DMS53 treated with DMSO at 0.1 percent for 48 hours (cell line): Measurements from ENCODE around the gene CLTCL1.
A peak's percentile ranks its signal among the peaks of the same experiment; 100 is the strongest.
"Not testable (repeated sequence)": the region's sequence is repeated elsewhere in the genome, so short reads cannot be mapped to it uniquely, and the experiment has no call there.

ENCODE experiments used
- DNase-seq: peaks from one replicate; lab custom pipeline; 2025; ENCODE audit not compliant: unreplicated experiment; lab: John Stamatoyannopoulos, UW

The CLTCL1 gene

DNA sequence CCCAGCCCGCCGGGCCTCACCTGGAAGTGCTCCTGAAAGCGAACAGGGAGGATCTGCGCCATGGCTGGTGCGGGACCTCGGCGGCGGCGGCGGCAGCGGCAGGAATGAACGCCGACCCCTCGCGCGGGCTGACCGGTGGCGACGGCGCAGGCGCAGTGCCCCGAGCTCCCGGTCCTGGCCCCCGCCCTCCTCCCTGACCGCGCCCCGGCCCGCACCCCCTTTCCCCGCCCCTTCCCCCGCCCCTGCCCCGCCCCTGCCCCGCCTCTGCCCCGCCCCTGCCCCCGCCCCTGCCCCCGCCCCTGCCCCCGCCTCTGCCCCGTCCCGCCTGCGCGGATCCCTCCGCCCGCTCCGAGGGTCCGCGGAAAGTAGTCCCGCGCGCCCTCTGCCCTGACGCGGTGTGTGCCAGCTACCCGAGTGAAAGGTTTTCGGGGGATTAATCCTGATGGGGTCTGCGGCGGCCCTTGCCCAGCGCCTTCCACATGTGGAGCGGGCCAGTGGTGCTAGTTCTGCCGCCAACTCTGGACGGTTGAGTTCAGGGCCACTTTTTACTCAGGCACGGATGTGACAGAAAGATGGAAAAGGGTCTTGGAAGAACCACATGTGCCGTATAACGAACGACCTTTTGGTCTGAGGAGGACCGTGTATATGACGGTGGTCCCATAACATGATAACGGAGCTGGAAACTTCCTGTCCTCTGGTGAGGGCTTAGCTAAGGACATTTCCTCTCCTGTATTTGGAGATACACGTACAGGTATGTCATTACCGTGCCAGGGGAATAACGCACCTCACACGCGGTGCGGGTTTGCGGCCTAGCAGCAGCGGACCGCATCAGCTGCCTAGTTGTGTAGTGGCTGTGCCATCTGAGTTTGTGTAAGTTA, at the start of gene CLTCL1:
CLTCL1 (minus strand) TSS at position 140 of the 878 bp plus-strand sequence; CDS start at position 62, 78 bp downstream.
- DNase-seq = no peak

DNA sequence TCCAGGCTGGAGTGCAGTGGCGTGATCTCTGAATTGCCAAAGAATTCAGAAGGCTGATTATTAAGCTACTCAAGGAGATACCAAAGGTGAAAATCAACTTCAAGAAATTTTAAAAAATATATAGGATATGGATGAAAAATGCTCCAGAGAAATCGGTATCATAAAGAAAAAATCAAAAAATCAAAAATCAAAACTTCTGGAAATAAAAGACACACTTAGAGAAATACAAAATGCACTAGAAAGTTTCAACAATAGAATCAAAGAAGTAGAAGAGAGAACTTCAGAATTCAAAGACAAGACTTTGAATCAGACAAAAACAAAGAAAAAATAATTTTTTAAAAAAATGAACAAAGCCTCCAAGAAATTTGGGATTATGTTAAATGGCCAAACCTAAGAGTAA, 45.6 kb upstream of the CLTCL1 start:
- DNase-seq = no peak

DNA sequence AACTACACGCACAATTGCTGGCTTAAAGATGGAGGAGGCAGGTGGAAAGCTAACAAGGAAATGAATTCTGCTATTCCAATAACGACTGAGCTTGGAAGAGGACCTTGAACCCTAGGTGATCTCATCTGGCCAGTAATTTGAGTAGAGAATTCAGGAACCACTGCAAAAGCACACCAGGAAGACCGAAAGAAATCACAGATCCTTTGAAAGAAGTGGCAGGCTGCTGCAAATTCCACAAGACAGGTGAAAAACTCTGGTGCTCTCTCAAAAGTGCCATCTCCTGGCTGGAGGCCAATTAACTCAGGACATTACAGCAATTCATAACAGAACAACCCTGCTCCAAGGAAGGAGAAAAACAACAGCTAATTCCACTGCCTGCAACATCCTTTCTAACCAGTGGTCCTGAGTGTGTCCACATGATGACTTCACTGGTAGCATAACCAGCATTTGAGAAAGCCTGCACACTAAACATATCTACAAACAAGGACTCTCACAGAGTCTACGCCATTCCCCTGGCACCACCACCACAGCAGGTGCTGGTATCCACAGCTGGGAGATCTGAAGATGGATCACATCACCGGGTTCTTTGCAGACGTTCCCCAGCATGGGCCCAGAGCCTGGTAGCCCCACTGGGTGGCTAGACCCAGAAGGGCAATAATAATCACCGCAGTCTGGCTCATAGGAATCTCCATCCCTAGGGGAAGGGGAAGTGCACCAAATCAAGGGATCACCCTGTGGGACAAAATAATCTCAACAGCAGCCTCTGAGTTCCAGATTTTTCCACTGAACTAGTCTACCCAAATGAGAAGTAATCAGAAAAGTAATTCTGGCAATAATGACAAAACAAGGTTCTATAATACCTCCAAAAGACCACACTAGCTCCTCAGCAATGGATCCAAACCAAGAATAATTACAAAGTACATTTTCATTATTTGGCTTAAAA, 44.9 kb upstream of the CLTCL1 start:
- DNase-seq = peak; percentile 9

DNA sequence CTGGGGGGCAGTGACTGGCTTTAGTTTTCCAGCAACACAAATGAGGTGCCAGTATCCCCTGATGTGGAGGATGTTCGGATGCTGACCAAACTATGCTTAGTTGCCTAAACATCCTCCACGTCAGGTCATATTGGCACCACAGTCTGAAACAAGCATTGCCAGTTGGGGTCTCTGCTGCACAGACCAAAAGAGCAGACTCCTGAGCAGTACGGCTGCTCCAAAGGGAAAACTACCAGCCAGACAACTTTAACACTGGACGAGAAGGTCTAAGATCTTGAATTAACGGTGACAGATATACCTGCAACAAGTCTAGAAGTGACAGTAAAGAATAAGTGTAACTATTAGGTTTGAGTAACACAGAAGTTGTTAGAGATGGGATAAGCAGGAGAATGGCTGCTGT, 40.5 kb upstream of the CLTCL1 start:
- no peak for DNase-seq

DNA sequence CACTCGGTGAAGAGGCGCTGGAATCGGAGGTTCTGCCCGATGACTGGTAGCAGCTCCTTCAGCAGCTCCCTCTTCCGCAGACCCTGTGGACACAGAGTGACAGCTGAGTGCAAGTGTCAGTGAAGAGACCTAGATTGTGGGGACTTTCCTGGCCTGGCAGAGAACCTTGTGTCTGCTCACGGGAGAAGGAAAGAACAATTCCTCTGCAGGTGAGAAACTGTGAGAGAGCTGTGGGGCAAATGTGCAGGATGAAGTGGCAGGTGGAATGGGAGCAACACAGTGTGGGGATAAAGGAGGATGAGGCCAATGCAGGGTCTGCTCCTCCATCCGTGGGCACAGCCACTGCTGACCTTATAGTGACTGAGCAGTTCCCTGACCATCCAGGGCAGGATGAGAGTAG, 40.0 kb upstream of the CLTCL1 start:
- DNase-seq = no peak

DNA sequence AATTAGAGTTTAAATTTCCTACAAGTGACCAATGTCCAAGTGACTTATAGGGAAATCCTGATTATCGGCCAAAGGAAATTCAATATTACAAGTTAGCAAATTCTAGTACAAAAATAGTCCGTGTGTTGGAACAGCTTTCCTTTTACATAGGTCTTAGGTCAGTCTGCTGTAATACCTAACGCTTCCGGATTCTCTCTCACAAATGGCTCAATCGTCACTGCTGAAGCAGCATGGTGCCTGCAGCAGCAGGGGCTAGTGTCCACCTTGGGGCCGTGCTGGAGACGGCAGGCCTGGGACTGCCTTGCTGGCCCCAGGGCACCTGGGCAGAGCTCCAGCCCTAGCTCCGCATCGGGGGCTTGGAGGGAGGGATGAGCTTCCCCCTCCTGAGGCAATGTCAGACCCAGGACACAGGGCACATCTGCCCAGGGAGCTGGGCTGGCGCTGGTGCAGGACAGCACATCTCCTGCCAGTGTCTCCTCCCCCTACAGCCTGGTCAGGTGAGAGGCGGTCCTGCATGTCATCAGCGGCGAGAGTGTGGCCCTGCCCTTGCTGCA, 39.4 kb upstream of the CLTCL1 start:
- DNase-seq = no peak

DNA sequence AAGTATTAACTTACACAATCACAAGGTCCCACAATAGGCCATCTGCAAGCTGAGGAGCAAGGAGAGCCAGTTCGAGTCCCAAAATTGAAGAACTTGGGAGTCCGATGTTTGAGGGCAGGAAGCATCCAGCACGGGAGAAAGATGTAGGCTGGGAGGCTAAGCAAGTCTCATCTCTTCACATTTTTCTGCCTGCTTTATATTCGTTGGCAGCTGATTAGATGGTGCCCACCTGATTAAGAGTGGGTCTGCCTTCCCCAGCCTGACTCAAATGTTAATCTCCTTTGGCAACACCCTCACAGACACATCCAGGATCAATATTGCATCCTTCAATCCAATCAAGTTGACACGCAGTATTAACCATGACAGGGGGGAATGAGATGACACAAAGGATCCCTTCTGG, 38.7 kb upstream of the CLTCL1 start:
- not testable (repeated sequence) for DNase-seq

DNA sequence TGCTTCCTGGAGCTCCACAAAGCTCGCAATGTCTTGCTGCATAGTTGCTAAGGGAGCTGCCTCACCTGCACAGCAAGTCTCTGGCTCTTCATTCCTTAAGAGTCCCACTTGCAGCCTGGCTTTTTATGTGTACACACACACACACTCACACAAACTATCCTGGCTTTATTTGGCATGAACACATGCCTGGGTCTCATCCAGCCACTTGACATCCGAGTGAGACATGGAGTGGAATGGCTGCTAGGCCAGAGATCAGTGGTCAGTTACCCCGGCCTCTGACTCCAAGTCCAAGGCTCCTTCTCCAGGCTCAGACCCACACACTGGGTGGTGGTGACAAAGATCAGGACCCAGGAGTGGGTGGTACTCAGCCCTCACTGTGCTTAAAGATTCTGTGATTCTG, 37.9 kb upstream of the CLTCL1 start:
- no peak for DNase-seq

DNA sequence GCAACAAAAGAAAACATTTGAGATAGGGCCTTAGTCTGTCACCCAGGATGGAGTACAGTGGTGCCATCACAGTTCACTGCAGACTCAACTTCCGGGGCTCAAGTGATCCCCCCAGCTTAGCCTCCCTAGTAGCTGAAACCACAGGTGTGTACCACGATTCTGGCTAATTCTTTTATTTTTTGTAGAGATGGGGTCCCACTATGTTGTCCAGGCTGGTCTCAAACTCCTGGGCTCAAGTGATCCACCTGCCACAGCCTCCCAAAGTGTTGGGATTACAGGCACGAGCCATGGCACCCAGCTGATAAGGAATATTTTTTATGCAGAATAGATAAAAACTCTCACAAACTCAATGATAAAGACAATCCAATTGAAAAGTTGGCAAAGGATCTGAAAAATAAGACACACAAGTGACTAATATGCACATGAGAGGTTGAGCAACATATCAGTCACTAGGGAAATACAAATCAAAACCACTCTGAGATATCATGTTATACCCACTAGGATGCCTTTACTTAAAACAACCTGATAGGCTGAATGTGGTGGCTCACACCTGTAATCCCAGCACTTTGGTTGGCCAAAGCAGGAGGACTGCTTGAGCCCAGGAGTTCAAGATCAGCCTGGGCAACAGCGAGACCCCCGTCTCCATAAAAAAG, 33.9 kb upstream of the CLTCL1 start:
- no peak for DNase-seq

DNA sequence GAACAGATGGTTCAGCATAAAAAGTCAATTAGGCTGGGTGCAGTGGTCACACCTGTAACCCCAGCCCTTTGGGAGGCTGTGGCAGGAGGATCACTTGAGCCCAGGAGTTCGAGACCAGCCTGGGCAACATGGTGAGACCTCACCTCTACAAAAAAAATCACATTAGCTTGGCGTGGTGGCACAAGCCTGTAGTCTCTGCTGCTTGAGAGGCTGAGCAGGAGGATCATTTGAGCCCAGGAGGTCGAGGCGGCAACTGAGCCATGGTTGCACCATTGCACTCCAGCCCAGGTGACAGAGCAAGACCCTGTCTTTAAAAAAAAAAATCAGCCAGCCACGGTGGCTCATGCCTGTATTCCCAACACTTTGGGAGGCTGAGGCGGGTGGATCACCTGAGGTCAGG, 31.9 kb upstream of the CLTCL1 start:
- not testable (repeated sequence) for DNase-seq

DNA sequence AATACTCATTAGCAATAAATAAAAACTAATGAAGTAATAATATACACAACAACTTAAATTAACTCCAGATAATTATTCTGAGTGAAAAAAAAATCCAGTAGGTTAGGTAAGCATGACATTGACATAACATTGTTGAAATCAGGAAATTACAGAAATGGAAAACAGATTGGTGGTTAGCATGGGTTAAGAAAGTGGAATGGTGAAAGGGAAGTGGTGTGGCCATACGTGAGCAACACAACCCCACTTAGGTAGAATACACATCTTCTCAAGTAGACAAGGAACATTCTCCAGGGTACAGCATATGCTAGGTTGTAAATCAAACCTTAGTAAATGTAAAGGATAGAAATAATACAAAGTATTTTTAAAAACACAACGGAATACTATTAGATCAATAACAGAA, 30.2 kb upstream of the CLTCL1 start:
- no peak for DNase-seq

DNA sequence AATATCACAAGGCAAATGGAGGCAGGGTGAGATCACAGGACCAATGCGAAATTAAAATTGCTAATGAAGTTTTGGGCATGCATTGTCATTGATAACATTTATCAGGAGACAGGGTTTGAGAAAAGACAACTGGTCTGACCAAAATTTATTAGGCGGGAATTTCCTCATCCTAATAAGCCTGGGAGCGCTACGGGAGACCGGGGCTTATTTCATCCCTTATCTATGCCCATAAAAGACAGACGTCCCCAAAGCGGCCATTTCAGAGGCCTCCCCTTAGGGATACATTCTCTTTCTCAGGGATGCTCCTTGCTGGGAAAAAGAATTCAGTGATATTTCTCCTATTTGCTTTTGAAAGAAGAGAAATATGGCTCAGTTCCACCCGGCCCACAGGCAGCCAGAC, 28.6 kb upstream of the CLTCL1 start:
- DNase-seq = not testable (repeated sequence)

DNA sequence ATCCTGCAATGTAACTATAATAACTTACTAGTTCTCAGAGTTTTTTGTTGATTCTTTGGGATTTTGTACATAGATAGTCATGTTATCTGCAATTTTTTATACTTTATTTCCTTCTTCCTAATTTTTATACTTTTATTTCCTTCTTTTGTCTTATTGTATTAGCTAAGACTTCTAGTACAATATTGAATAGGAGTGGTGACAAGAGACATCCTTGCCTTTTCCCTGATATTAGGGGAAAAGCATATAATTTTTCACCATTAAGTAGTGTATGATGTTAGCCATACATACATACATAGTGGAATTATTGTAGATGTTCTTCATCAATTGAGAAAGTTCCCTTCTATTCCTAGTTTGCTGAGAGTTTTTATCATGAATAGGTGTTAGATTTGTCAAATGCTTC, 27.8 kb upstream of the CLTCL1 start:
- no peak for DNase-seq

DNA sequence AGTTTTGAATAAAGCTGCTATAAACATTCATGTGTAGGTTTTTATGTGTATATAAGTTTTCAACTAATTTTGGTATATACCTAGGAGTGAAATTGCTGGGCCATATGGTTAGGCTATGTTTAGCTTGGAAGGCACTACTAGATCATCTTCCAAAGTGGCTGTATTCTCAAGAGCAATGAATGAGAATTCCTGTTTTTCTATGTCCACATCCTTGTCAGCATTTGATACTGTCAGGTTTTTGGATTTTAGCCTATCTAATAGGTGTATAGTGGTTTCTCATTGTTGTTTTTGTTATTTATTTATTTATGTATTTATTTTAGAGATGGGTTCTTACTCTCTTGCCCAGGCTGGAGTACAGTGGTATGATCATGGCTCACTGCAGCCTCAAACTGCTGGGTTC, 26.3 kb upstream of the CLTCL1 start:
- DNase-seq = no peak

DNA sequence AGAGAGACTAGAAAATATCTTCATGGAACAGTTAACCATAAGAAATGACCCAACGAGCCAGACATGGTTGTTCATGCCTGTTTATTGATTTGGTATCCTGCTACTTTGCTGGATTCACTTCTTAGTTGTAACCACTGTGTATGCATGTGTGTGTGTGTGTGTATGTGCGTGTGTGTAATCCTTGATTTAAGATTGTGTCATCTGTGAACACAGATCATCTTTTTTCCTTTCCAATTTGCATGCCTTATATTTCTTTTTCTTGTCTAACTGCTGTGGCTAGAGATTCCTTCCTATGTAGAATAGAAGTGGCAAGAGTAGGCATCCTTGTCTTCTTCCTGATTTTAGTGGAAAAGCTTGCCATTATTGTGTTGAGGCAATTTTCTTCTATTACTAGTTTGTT, 16.4 kb upstream of the CLTCL1 start:
- DNase-seq = no peak

DNA sequence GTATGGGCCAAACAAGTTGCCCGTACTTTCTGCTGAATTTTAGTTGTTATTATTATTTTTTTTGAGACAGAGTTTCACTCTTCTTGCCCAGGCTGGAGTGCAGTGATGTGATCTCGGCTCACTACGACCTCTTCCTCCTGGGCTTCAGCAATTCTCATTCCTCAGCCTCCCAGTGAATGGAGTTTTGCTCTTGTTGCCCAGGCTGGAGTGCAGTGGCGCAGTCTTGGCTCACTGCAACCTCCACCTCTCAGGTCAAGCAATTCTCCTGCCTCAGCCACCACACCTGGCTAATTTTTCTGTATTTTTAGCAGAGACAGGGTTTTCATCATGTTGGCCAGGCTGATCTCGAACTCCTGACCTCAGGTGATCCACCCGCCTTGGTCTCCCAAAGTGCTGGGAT, 15.0 kb upstream of the CLTCL1 start:
- DNase-seq = not testable (repeated sequence)

DNA sequence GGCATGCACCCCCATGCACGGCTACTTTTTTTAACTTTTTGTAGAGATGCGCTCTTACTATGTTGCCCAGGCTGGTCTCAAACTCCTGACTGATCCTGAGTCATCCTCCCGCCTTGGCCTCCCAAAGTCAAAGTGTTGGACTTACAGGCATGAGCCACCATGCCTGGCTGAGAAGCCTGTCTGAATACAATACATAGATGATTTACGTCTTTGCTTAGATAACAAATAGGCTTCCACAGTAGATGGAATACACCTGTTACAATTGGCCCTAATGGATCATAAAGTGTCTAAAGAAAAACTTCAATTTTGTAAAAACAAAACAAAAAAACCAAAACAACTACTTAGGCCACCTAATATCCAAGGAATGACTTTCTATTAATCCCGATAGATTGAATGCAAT, 13.0 kb upstream of the CLTCL1 start:
- DNase-seq = no peak

DNA sequence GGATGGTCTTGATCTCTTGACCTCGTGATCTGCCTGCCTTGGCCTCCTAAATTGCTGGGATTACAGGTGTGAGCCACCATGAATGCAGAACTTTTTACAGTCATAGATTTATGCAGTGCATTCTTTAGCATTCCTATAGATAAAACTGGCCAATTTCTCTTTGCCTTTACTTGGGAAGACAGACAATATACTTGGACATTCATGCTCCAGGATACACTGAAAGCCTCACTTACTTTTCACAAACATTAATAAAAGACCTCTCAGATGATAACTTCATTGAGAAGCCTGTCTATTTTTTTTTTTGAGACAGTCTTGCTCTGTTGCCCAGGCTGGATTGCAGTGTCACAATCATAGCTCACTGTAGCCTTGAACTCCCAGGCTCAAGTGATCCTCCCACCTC, 12.3 kb upstream of the CLTCL1 start:
- no peak for DNase-seq

DNA sequence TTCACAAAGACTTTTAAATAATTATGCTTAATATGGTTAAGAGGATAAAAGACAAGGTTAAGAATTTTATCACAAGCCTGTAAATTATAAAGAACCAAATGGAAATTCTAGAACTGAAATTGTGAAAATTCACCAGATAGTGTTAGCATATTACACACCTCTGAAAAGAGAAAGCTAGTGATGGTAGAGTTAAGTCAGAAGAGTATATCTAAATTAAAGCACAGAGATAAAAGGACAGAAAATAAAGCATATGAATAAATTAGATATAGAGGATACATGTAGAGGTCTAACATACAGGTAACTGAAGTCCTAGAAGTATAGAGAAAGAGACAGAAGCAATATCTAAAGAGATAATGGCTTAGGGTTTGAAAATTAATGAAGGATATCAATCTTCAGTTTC, 4.2 kb upstream of the CLTCL1 start:
- no peak for DNase-seq

DNA sequence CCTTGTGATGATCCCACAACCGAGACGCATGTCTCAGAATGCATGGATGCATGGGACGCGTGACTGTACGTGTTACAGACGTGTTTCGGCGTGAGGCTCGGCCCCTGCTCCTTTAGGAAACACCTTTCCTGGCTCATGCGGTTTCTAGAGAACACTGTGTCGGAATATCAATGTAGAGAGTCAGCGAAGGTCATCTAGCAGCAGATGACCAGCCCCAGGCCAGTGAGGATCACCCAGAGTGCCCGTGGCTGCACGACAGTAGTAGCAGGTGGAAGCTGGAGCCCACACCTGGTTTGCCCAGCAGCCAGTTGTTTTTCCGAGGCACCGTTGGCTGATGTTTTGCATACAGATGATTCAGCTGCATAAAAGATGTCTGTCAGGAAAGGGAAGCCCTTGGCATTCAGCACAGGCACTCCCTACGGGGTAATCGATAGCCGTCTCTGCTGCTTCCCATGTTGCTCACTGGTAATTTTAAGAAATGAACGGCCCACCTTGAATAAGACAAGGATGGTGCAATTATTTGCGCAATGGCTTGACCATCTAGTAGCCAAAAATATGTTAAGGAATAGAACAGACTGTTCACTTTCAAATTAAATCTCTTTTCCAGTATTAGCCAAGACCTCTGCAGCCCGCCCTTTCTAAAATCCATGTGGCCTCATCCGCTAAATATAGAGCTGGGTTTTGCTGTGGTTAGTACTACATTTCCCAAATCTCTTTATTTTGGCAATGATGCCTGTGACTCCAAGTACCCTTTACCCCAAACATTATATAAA, 1.1 kb upstream of the CLTCL1 start:
- peak; percentile 26 for DNase-seq
